ENCODE results near the gene PCNX2.

- TF ChIP-seq EZH2 (IDR thresholded peaks at IDR 0.05; ENCODE audit: borderline replicate concordance, insufficient read depth, low read depth, low read length, poor library complexity, severe bottlenecking) = no peak
- TF ChIP-seq, protein P1, sequence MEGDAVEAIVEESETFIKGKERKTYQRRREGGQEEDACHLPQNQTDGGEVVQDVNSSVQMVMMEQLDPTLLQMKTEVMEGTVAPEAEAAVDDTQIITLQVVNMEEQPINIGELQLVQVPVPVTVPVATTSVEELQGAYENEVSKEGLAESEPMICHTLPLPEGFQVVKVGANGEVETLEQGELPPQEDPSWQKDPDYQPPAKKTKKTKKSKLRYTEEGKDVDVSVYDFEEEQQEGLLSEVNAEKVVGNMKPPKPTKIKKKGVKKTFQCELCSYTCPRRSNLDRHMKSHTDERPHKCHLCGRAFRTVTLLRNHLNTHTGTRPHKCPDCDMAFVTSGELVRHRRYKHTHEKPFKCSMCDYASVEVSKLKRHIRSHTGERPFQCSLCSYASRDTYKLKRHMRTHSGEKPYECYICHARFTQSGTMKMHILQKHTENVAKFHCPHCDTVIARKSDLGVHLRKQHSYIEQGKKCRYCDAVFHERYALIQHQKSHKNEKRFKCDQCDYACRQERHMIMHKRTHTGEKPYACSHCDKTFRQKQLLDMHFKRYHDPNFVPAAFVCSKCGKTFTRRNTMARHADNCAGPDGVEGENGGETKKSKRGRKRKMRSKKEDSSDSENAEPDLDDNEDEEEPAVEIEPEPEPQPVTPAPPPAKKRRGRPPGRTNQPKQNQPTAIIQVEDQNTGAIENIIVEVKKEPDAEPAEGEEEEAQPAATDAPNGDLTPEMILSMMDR (IDR thresholded peaks at IDR 0.05) = no peak
Observed at GRCh38 chr1:233020426-233020825, 275.1 kb downstream of the PCNX2 start.

All from B cell (primary cell).